GM21723 (cell line): Measurements from ENCODE around the gene PDE6A.
"Not testable (repeated sequence)": the region's sequence is repeated elsewhere in the genome, so short reads cannot be mapped to it uniquely, and the experiment has no call there.

Experiments
- ATAC-seq: cut with Tn5 transposase; IDR thresholded peaks from one replicate; pipeline ENCODE4 v1.9.1; 2021; ENCODE audit warnings: mild to moderate bottlenecking, moderate library complexity; ENCODE audit not compliant: unreplicated experiment

PDE6A gene

GRCh38 chr5:149953436-149954121 is 9.0 kb upstream of the PDE6A start:
- ATAC-seq, result no peak

DNA sequence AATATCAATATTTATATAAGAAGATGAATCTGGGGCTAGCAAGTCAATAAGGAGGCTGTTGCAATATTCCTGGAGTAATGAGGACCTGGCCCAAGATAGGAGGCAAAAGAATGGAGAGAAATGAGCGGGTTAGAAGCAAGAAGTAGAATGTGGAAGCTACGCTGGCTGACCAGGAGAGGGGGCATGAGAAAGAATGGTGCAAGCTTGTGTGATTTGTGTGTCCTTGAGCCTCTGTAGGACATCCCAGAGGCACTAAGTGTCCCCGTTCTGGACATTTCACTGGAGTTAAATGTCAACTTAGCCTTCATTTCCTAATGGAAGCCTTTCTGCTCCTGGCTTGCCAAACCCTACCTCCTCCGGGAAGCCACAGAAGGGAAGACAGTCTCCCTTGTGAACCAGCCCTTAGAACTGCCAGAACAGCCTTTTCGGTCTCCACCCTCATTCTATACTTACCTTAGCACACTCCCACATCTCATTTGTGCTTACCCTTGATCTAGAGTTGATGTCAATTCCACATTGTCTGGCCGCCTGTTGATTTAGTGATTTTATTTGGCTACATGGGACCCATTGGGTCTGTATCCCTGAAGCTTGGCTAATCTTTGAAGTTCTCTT is 6.7 kb upstream of the PDE6A start:
- no peak for ATAC-seq

DNA sequence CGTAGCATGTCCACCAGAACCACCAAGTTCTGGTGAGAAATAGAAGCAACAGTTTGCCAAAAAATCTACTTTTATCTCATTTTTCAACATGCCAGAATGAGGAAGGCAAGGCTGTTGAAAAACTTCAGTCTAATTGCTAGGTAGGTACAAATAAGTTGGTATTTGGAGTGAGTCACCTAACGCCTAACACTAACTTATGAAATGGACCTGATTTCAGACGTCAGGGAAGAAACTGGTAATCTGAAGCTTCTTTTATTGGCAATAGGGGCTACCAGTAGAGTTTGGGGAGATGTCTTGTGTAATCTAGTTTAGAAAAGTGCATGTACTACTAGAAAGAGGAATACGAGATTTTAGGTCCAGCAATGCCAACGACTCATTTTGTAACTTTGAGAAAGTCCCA is 4.4 kb upstream of the PDE6A start:
- ATAC-seq, result no peak

DNA sequence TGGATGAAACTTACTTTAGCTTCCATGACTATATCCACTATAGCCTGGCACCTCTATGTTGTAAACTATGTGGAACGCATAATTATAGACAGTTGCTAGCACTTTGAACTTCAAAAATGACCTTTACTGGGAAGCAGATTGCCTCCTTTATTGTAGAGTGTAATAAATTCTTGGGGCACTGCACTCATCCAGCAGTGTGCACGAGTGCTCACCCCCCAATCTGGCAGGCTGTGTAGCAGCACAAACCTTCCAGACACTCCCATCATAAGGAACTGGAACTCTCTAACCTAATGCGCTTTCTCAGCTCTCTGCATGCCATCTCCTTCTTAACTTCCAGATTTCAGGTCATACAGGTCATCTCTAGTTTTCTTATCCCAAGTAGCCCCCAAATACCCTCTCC is 1.5 kb upstream of the PDE6A start:
- ATAC-seq, result no peak

DNA sequence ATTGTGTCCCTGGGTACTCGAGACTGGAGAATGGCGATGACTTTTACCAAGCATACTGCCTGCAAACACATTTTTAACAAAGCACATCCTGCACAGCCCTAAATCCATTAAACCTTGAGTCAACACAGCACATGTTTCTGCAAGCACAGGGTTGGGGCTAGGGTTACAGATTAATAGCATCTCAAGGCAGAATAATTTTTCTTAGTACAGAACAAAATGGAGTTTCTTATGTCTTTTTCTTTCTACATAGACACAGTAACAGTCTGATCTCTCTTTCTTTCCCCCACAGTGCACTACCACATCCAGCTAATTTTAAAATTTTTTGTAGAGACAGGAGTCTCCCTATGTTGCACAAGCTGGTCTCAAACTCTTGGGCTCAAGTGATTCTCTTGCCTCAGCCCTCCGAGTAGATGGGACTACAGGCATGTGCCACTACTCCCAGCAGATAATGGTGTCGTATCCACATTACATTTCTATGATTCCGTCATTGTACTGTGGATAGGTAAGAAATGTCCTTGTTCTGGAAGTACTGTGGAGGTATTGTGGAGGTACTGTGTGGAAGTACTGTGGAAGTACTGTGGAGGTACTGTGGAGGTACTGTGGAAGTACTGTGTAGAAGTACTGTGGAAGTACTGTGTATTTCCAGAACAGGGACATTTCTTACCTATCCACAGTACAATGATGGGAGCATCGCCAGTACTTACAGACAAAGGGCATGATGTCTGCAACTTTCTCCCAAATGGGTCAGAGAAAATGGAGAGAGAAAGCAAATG is 1.2 kb downstream of the PDE6A start:
- ATAC-seq, result not testable (repeated sequence)

DNA sequence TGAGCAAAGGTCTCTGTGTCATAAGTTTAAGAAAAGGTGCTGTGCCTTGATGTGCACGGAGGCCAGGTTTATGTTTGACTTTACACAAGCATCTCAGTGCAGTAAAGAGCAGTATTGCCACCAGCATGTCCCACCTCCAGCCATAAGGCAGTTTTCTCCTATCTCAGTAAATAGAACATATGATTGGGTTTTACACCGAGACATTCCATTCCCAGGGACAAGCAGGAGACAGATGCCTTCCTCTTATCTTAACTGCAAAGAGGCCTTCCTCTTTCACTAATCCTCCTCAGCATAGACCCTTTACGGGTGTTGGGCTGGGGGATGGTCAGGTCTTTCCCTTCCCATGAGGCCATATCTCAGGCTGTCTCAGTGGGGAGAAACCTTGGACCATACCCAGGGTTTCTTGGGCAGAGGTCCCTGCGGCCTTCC is 1.8 kb downstream of the PDE6A start:
- not testable (repeated sequence) for ATAC-seq

DNA sequence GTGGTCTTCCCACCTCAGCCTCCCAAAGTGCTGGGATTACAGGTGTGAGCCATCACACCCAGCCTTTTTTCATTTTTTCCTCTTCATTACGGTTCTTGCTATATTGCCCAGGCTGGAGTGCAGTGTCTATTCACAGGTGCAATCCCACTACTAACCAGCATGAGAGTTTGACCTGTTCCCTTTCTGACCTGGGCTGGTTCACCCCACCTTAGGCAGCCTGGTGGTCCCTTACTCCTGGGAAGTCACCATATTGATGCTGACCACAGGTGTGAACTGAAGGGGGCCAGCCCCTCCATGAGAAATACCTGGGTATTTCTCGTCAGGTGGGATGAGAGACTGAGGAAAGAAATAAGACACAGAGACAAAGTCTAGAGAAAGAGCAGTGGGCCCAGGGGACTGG is 2.4 kb downstream of the PDE6A start:
- no peak for ATAC-seq

DNA sequence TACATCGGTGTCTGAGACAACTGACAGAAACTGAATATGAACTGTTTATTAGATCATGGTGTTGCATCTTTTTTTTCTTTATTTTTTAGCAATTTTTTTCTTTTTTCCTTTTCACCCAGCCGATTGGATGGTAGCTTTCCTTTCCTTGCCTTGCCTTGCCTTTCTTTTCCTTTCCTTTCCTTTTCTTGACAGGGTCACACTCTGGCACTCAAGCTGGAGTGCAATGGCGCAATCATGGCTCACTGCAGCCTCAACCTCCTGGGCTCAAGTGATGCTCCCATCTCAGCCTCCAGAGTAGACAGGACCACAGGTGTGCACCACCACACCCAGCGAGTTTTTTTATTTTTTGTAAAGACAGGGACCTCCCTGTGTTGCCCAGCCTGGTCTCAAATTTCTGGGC is 2.8 kb downstream of the PDE6A start:
- ATAC-seq, result no peak

GRCh38 chr5:149940941-149941644 is 3.5 kb downstream of the PDE6A start:
- no peak for ATAC-seq

- ATAC-seq, result peak; percentile 76
These were observed 4.5 kb downstream of the PDE6A start for GRCh38 chr5:149940077-149940574.

GRCh38 chr5:149939546-149939945 is 5.0 kb downstream of the PDE6A start:
- no peak for ATAC-seq

GRCh38 chr5:149938791-149939358 is 5.7 kb downstream of the PDE6A start:
- no peak for ATAC-seq

DNA sequence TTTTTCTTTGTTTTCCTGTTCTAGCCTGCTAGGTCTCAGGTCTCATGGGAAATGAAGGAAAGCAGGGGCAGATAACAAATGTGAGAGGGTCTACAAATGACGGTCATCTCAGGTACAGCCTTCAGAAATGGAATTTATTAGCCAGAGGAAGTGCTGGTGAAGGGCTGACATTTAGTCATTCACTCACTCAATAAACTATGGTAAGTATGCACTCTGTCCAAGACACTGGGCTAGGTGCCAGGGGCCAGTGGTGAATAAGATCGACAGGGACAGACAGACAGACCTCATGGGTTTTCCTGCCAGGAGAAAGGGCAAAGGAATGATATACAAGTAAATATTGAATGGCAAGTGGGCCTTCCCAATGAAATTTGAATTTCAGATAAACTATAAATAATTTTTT is 6.3 kb downstream of the PDE6A start:
- ATAC-seq, result no peak

GRCh38 chr5:149937610-149938009 is 7.0 kb downstream of the PDE6A start:
- ATAC-seq, result no peak

DNA sequence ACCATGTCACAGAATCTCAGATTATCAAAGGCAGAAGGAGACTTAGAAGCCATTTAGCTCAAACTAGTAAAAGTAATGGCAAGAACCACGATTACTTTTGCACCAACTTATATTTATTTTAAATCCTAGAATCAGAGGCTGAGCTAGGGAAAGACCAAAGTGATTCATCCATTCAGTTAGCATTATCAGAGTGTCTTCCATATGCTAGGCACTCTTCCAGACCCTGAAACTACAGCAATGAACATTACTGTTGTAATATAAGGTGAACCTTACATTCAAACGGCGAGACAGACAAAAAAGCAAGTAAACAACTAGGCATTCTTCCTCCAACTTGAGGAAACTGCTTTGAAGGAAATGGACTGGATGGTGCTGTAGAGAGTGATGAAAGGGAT is 7.9 kb downstream of the PDE6A start:
- no peak for ATAC-seq

DNA sequence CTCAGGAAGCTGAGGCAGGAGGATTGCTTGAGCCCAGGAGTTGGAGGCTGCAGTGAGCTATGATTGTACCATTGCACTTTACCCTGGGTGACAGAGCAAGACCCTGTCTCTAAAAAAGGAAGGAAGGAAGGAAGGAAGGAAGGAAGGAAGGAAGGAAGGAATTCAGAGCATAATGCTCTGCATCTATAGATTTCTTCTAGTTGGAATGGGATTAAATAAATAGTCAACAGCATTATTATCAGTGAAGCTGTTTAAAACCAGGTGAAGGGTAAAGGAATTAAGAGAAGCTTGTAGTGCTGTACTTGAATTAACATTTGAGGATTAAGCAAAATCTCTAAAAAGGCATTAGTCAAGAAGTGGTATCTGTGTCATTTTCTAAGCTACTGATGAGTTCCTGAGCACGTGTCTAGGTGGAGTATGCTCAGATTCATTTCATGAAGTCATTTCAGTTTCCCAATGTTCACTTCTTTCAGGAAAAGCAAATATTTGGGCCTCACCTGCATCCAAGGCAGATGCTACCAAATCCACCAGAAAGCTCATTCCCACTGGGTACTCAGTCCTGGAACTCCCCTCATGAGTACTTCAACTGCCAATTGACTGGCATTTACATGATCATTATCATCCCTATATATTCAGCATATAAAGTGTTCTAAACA is 8.4 kb downstream of the PDE6A start:
- ATAC-seq, result no peak

DNA sequence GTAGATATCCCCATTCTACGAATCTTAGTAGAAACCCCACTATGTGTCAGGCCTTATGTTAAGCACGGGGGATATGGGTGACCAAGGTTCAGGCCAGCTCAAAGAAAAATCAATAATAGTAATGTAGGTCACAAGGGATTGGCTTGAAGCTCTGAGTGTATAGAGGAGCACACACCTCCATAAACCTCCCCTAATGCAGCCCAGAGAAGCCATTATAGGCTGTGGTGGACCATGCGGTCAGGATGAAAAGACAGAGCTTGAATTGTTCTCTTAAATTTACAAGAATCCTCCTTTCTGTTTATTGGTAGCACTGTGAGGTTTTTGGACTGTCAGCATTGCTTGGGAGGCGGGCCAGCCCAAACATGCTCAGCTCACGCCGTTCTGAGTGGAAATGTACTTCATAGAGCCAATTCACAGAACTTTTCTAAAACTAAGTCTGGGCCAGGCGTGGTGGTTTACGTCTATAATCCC is 9.1 kb downstream of the PDE6A start:
- no peak for ATAC-seq

DNA sequence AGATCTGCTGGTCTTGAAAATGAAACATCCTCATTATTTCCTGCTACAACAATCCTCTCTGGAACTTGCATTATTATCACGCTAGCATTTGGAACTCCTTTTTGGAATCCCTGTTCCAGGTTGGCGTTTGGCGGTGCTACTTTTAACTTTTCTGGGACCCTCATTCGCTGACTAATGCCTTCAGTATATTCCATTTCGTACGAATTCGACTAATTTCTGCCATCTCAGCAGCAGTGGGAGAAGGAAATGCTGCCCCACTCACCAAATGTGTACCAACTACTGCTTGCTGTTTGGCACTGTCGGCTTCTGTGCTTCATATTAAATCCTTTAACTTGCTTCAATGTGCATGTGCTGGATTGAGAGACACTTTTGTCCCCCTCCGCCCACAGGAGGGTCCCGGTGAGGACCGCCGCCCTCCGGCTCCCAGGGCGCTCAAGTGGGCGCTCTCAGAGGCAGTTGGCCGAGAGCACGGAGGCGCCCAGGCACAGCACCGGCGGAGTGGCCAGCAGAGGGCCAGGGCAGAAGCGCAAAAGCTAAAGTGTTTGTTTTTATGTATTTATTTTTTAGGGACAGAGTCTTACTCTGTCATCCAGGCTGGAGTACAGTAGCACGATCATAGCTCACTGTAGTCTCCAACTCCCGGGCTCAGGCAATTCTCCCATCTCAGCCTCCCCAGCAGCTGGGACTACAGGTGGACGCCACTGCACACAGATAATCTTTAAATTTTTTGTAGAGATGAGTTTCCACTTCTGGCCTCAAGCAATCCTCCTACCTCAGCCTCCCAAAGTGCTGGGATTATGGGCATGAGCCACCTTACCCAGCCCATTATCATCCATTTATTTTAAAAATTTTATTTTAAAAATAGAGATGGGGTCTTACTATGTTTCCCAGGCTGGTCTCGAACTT is 11.9 kb downstream of the PDE6A start:
- no peak for ATAC-seq

GRCh38 chr5:149931992-149932436 is 12.6 kb downstream of the PDE6A start:
- no peak for ATAC-seq
